Measurements from ENCODE around the gene CRB1.

CRB1 gene

GRCh38 chr1:197304638-197305200, 36.7 kb downstream of the CRB1 start:
- DNase-seq, result peak in 1 of 3 experiments; percentile 19

- DNase-seq, result peak in 1 of 3 experiments; percentile 24
These were observed 37.9 kb downstream of the CRB1 start for GRCh38 chr1:197305925-197306324.

GRCh38 chr1:197306381-197307062, 38.5 kb downstream of the CRB1 start:
- DNase-seq, result peak in 1 of 3 experiments; percentile 62

GRCh38 chr1:197307136-197307535, 39.1 kb downstream of the CRB1 start:
- peak in 1 of 3 experiments; percentile 71 for DNase-seq

GRCh38 chr1:197307551-197307950, 39.5 kb downstream of the CRB1 start:
- DNase-seq, result peak in 2 of 3 experiments; percentile 45 to 89

GRCh38 chr1:197311081-197311480, 43.0 kb downstream of the CRB1 start:
- no peak for DNase-seq

GRCh38 chr1:197312163-197312562, 44.1 kb downstream of the CRB1 start:
- DNase-seq, result no peak

- peak in 1 of 3 experiments; percentile 19 for DNase-seq
These were observed 45.7 kb downstream of the CRB1 start for GRCh38 chr1:197313713-197314112.

GRCh38 chr1:197314682-197315081, 46.6 kb downstream of the CRB1 start:
- DNase-seq, result peak; percentile 14 to 75 (median 68)

GRCh38 chr1:197319631-197320030, 51.6 kb downstream of the CRB1 start:
- peak; percentile 39 to 77 (median 43) for DNase-seq

GRCh38 chr1:197320991-197321531, 53.0 kb downstream of the CRB1 start:
- peak in 1 of 3 experiments; percentile 38 for DNase-seq

- no peak for DNase-seq
These were observed 53.8 kb downstream of the CRB1 start for GRCh38 chr1:197321811-197322210.

GRCh38 chr1:197327776-197328364, 59.8 kb downstream of the CRB1 start:
- DNase-seq, result peak in 2 of 3 experiments; percentile 7 to 35

GRCh38 chr1:197330213-197330612, 62.2 kb downstream of the CRB1 start:
- no peak for DNase-seq

GRCh38 chr1:197331565-197331964, 63.5 kb downstream of the CRB1 start:
- DNase-seq, result no peak

- DNase-seq, result no peak
These were observed 65.0 kb downstream of the CRB1 start for GRCh38 chr1:197333041-197333440.

- peak in 1 of 3 experiments; percentile 26 for DNase-seq
These were observed 68.5 kb downstream of the CRB1 start for GRCh38 chr1:197336571-197336970.

- DNase-seq, result no peak
These were observed 71.3 kb downstream of the CRB1 start for GRCh38 chr1:197339106-197340060.

GRCh38 chr1:197341626-197342025, 73.6 kb downstream of the CRB1 start:
- DNase-seq, result no peak

GRCh38 chr1:197342044-197342565, 74.1 kb downstream of the CRB1 start:
- DNase-seq, result no peak

- no peak for DNase-seq
These were observed 74.6 kb downstream of the CRB1 start for GRCh38 chr1:197342669-197343068.

GRCh38 chr1:197343663-197344273, 75.7 kb downstream of the CRB1 start:
- peak in 1 of 3 experiments; percentile 13 for DNase-seq
